Kidney epithelial cell (primary cell): ENCODE data around the gene AS3MT. TPM values are rescaled to one million over a fixed set of nuclear protein-coding genes. Genes with fewer than 3 reads are reported as not detected.

Experiments
- DNase-seq: peaks from one replicate; pipeline ENCODE4 v3.0.0-alpha.2; 2010; ENCODE audit warnings: low read depth
- H3K27me3 ChIP-seq: 2 replicates; pipeline ENCODE4 v1.6.0; 2011; ENCODE audit warnings: low read length; ENCODE audit not compliant: control insufficient read depth, insufficient read depth
- H3K36me3 ChIP-seq: 2 replicates; pipeline ENCODE4 v1.5.1; 2011; ENCODE audit warnings: low read length; ENCODE audit not compliant: control insufficient read depth, insufficient read depth
- H3K4me3 ChIP-seq: 2 replicates; pipeline ENCODE4 v1.5.1; 2011; ENCODE audit warnings: low read depth, mild to moderate bottlenecking, control low read depth, low read length
- total RNA-seq: library from RNA; depleted of rRNA; stranded (reverse); fragments of >200 nt; gene quantifications from 2 replicates; pipeline ENCODE4 v1.2.3, GENCODE V29; 2015
- TF ChIP-seq, protein P1 (sequence below): IDR thresholded peaks from 2 replicates; pipeline ENCODE4 v1.5.1; 2011; ENCODE audit warnings: mild to moderate bottlenecking, moderate library complexity, low read length, control low read depth, inconsistent platforms; ENCODE audit not compliant: insufficient read depth, poor library complexity, severe bottlenecking

Gene AS3MT
- total RNA-seq, 1 donor from 2014 or later, result 5.7 TPM

DNA sequence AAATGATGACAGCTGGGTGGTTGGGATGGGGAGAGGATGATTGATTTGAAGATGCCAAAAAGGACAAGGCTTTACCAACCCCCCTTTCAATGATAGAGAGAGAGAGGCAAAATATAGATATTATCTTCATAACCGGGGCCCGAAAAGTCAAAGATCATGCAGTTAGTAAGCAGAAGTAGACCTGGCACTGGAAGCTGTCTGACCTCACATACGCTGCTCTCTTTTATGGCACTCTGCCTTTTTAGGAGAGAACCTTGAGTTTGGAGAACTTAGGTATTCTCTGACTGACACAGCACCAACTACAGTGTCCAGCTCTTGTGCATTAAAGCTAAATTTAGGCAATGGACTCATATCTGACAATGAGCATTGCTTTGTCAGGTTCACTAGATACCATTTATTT is 79.5 kb downstream of the AS3MT start:
- TF ChIP-seq, protein P1, sequence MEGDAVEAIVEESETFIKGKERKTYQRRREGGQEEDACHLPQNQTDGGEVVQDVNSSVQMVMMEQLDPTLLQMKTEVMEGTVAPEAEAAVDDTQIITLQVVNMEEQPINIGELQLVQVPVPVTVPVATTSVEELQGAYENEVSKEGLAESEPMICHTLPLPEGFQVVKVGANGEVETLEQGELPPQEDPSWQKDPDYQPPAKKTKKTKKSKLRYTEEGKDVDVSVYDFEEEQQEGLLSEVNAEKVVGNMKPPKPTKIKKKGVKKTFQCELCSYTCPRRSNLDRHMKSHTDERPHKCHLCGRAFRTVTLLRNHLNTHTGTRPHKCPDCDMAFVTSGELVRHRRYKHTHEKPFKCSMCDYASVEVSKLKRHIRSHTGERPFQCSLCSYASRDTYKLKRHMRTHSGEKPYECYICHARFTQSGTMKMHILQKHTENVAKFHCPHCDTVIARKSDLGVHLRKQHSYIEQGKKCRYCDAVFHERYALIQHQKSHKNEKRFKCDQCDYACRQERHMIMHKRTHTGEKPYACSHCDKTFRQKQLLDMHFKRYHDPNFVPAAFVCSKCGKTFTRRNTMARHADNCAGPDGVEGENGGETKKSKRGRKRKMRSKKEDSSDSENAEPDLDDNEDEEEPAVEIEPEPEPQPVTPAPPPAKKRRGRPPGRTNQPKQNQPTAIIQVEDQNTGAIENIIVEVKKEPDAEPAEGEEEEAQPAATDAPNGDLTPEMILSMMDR, result no peak

GRCh38 chr10:102949916-102950315 is 80.6 kb downstream of the AS3MT start:
- DNase-seq, result no peak
- no peaks in the 10 kb centered on the region for H3K36me3 ChIP-seq
- no peak overlapping the region for H3K4me3 ChIP-seq
- TF ChIP-seq, protein P1, result no peak
- H3K27me3 ChIP-seq, result no peaks in the 10 kb centered on the region

More for the DNA sequence above, 79.5 kb downstream of the AS3MT start:
- H3K27me3 ChIP-seq, result no peaks in the 10 kb centered on the region
- H3K4me3 ChIP-seq, result no peak overlapping the region
- no peak for DNase-seq
- no peaks in the 10 kb centered on the region for H3K36me3 ChIP-seq

DNA sequence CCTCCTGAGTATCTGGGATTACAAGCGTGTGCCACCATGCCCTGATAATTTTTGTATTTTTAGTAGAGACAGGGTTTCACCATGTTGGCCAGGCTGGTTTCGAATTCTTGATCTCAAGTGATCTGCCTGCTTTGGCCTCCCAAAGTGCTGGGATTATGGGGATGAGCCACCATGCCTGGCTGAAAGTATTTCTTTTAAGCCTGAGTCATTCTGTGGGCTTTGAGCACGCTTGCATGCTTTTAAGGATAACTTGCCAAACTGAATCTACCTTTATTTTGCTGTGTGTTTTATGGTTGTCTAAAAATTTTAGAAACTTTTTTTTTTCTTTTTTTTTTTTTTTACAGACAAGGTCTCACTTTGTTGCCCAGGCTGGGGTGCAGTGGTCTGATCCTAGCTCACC is 82.0 kb downstream of the AS3MT start:
- no peak overlapping the region for H3K4me3 ChIP-seq
- H3K27me3 ChIP-seq, result no peaks in the 10 kb centered on the region
- no peaks in the 10 kb centered on the region for H3K36me3 ChIP-seq
- TF ChIP-seq, protein P1, result no peak
- no peak for DNase-seq

Other genes starting within 250 kb of the AS3MT start
- gene TRIM8, start 225.0 kb upstream of the AS3MT start, total RNA-seq, result 393 and 426 TPM in 2 replicates
- gene ARL3, start 155.1 kb upstream of the AS3MT start, total RNA-seq, result 5.2 and 5.9 TPM in 2 replicates
- gene SFXN2, start 154.8 kb upstream of the AS3MT start, total RNA-seq, result 2.3 and 4.5 TPM in 2 replicates
- 67.1 and 71.8 TPM in 2 replicates for gene WBP1L, start 125.5 kb upstream of the AS3MT start, total RNA-seq
- gene CYP17A1, start 32.1 kb upstream of the AS3MT start, total RNA-seq, result 0.07 TPM in 1 of 2 replicates, not detected in the other
- 17.8 and 21.2 TPM in 2 replicates for gene BORCS7, start 15.2 kb upstream of the AS3MT start, total RNA-seq
- 6.4 and 7.2 TPM in 2 replicates for gene CNNM2, start 48.8 kb downstream of the AS3MT start, total RNA-seq